GM12891 (cell line): ENCODE results near the gene P4HB.
A peak's percentile ranks its signal among the peaks of the same experiment; 100 is the strongest.

Experiments used
- POLR2A ChIP-seq: IDR thresholded peaks from 2 replicates; pipeline ENCODE4 v1.6.1; 2011; ENCODE audit warnings: low read depth, low read length, control low read depth
- POLR2AphosphoS5 ChIP-seq: IDR thresholded peaks from 2 replicates; pipeline ENCODE4 v1.6.1; 2011; ENCODE audit warnings: low read depth, low read length, control low read depth

DNA sequence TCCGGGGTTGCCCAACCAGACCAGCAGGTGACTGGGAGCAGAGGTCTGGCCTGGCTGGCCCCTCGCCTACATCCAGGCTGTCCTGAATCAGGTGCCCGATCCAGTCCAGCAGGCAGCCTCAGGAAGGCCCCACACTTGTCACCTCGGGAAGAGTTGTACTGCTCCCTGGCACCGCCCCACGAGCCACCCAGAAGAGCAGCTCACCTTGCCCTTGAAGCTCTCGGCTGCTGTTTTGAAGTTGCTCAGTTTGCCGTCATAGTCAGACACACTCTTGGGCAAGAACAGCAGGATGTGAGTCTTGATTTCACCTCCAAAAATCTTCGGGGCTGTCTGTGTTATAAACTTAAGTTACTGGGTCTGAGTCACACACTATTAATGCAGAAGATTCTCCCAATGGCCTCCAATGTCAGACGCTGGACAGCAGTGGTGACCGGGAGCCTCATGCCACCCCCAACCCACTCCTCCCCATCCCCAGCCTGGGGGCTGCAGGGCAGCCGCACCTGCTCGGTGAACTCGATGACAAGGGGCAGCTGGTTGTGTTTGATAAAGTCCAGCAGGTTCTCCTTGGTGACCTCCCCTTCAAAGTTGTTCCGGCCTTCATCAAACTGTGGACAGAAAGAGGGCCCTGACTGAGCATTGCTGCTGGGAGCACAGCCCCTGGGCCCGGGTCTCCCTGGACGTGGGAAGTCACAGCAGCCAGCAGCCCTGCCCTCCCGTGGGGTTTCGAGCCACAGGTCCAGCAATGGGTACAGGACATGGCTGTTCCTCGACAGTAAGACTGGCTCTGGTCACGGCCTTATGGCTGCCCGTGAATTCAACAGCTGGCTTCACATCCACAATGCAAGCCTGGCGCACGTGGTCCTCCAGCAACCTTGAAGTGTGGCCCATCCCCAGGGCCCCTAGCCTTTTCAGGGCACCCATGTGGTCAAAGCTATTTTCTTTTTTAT, 13.3 kb downstream of the P4HB start:
- TF ChIP-seq POLR2A = no peak; the same call in 1 of the 2 replicates
- peak; percentile 22; the same call in 1 of the 2 replicates for TF ChIP-seq POLR2AphosphoS5
